EL (cell line): ENCODE results near the gene PPP2R3B.
"Not testable (repeated sequence)": the region's sequence is repeated elsewhere in the genome, so short reads cannot be mapped to it uniquely, and the experiment has no call there.

ENCODE experiments used
- DNase-seq: peaks from one replicate; pipeline ENCODE4 v3.0.0-alpha.2; 2016

The PPP2R3B gene

GRCh38 chrX:352582-353314, 34.0 kb downstream of the PPP2R3B start:
- no peak for DNase-seq

- DNase-seq, result no peak
Observed at GRCh38 chrX:352181-352580, 34.5 kb downstream of the PPP2R3B start.

DNA sequence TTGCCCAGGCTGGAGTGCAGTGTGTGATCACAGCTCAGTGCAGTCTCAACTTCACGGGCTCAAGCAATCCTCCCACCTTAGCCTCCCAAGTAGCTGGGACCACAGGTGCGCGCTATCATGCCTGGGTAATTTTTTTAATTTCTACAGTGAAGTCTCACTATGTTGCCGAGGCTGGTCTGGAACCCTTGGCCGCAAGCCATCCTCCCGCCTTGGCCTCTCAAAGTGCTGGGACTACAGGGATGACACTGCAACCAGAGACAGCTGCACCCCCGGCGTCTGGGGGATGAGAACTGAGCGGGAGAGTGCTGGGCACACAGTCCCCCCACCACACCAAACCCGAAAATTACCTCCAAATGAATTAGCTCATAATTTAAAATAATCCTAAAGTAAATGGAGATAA, 35.0 kb downstream of the PPP2R3B start:
- no peak for DNase-seq

- not testable (repeated sequence) for DNase-seq
Observed at GRCh38 chrX:351324-351641, 35.4 kb downstream of the PPP2R3B start.

- no peak for DNase-seq
Observed at GRCh38 chrX:350534-351323, 36.0 kb downstream of the PPP2R3B start.

DNA sequence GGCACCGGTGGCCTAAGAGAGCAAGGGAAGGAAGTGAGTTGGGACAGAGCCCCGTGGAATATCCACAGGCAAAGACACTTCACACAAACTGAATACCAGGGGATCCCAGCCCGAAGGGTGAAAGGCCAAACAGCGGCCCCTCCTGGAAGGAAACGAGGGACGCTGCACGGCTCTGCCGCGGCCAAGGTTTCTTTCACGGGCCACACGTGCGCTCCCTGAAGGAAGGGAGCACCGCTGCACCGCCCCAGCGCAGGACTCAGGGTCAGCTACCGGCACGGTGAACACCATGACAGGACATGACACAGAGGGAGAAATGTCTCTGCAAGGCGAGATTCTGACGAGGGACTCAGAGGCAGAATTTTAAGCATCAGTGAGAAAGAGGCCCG, 36.6 kb downstream of the PPP2R3B start:
- no peak for DNase-seq

DNA sequence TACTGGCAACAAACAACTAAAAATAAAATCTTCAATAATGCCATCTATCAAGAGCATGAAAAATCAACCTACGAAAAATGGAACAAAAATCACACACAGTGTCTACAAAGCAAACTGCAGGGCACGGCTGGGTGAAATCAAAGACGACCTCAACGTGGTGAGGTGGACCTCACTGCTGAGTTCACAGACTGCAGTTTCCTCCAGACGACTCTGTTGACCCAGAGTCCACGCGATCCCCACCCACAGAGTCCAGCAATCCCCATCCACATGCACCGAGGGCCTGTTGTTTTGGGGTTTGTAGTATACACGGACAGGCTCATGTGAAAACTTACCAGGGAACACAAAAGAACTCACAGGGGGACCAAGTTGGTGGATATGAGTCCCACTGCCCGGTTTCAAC, 37.0 kb downstream of the PPP2R3B start:
- DNase-seq, result no peak

DNA sequence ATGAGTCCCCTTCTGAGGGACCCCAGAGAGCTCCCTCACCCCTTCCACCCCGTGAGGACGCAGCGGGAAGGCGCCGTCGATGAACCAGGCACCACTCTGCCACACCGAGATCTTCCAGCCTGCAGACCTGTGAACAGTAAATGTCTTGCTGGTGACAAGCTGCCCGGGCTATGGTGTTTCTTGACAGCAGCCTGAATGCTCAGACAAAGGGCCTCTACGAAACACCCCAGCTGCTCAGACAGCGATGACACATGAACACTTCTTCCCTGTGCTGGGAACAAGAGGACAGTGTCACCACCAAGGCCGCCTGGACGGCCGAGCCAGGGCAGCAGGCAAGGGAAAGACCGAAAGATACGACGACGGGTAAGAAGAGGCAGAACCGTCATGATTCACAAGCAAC, 37.5 kb downstream of the PPP2R3B start:
- DNase-seq, result no peak

DNA sequence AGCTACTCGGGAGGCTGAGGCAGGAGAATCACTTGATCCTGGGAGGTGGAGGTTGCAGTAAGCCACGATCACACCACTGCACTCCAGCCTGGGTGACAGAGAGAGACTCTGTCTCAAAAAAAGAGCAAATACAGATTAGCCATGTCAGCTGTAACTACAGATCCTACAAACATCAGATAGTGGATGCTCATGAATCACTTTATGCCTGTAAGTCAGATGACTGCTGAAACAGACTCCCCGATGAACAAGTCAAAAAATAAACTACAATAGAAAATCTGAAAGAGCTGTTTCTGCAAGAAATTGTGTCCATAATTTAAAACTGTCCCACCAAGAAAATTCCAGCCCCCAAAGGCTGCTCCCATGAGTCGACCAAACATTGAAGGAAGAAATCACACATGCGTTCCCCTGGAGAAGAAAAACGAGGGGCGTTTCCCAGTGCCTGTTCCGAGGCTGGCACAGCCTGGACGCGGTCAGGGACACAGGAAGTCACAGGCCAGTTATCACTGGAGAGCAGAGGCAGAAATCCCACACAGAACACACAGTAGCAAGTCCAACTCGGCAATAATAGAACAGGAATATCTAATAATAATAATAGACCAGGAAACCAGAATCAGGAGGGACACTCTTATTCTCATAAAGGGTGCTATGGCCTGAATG, 38.1 kb downstream of the PPP2R3B start:
- no peak for DNase-seq

DNA sequence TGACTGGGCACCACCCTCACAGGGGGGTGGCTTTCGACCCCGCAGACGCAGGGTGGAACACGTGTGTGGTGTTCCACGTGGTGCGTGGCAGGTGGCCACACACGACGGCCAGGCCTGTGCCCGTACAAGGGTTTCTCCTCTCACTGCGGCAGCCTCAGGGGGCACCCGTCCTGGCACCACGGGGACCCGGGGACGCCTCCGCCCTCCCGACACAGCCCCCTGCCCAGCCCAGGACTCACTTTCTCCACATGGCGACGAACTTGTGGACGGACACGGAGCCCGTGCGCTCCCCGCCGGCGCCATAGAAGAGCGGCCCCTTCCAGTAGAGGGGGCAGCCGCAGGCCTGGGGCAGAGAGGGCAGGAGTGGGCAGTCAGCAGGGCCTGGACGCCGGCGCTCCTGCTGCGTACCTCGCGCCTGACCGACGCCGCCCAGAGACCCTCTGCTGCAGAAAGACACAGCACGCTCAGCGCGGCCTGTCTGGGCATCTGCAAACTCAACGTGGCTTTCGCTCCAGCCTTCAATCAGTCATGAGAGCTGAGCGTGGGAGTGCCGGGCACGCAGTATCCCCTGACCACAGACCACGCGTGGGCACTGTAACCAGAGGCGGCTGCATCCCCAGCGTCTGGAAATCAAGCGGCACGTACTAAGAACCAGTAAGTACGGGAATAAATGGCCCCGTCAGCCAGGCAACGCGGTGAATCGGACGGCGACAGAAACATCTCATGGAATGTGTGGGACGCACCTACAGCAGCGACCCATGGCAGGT, 39.2 kb downstream of the PPP2R3B start:
- DNase-seq, result no peak

DNA sequence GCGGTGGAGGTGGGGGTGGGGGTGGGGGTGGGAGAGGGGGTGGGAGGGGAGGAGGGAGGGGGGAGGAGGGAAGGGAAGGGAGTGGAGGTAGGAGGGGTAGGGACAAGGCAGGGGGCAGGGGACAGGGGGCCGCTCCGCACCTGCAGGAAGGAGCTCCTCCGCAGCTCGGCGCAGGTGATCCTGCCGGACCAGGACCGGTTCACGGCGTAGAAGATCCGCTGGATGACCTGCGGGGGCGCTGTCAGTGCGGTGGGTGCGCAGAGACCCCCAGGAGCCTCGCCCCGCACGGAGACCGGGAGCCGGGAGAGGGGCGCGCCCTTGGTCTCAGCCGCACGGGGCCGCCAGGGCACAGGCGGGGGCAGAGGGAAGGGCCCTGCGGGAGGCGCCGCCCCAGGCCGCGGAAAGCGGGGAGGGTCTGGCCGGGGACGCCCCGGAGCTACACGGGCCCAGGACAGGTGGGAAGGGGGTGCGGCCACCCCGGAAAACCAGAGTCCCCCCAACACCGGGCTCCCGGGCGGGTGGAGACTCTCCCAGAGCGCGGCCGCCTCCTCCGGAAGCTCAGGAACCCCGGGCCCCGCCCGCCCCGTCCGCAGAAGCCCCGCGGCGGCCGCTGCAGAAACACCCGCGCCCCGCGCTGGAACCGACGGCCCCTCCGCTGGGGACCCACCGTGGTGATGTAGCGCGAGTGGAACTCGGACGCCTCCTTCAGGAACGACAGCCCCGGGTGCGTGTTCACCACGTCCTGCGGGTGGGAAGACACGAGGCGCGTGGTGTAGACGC, 40.5 kb downstream of the PPP2R3B start:
- no peak for DNase-seq

DNA sequence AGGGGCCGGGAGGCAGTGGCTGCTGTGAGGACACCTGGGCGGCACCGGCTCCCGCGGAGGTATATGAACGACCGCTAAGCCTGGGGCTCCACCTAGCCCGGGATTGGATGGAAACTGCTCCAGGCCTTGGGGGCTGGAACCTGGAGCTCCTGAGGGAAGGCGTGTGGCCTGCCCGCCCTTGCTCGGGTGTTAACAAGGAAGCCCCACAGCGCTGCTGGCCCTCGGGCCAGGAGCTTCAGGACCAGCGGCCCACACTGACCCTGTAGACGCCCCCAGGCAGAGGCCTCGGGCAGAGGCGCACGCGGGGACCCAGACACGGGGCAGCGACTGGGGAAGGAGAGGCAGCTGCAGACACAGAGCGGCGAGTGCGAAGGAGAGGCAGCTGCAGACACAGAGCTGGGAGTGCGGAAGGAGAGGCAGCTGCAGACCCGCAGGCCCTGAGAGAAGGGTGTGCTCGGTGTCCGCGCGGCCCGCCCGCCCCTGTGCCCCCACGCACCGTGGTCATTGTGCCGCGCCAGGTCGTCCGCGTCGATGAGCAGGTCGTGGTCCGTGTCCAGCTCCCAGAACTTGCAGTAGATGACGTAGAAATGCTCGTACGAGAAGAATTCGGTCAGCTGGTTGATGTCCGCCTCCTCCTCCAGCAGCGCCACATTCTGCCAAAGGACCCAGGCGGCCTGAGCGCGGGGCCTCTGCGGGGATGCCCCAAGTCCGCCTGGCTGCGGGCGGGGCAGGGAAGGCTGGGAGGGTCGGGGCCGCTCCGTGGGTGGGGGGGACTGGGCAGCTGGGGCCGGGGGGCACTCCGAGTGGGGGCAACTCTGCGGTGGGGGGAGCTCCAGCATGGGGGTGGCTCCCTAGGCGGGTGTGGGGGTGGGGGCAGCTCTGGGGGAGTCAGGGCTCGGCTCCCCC, 41.4 kb downstream of the PPP2R3B start:
- no peak for DNase-seq

GRCh38 chrX:344371-344901, 42.3 kb downstream of the PPP2R3B start:
- no peak for DNase-seq

DNA sequence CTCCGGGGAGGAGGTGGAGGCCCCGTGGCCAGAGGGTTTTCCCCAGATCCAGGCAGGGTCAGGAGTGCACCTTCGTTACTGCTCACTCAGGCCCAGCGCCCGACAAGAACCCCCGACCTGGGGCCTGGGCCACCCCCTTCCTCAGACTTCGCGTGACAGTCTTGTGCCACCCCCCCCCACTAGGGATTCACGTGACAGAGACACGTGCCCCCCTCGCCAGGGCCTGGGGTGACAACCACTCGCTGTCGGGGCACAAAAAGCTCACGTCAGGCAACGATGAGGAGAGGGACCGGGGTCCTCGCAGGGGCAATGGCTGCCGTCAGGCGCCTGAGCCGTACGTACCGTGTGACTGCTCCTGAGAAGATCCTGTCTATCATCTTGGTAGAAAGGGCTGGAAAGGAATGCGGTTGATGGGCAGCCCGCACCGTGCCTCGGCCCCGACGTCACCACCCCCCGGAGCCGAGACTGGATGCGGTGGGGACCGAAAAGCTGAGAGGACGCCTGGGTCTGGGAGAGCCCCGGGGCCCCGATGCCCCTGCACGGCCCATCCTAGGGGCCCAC, 45.1 kb downstream of the PPP2R3B start:
- no peak for DNase-seq

DNA sequence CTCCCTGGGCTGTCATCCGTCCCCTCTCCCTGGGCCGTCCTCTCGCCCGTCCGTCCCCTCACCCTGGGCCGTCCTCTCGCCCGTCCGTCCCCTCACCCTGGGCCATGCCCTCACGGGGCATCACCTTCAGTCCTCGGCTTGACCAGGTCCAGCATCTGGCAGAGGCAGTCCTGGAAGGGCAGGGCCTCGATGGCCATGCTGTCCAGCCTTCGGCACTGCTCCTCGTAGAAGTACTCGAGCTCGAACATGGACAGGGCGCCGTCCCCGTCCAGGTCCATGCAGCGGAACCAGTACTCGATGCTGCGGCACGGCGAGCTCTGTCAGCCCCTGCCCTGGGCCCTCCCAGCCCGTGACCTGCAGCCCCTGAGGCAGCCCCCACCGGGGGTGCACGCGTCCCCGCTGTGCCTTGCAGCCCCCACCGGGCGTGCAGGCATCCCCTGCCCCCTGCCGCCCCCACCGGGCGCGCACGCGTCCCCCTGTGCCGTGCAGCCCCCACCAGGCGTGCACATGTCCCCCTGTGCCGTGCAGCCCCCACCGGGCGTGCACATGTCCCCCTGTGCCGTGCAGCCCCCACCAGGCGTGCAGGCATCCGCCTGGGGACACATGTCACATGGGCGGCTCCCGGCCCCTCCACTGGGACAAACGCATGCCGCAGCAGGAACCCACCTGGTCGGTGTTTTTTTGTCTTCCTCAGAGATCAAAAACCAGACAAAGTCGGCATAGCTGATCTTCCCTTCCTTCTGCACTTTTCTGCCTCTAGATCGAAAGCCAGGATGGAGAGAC, 45.9 kb downstream of the PPP2R3B start:
- DNase-seq, result no peak

- no peak for DNase-seq
Observed at GRCh38 chrX:340121-340520, 46.6 kb downstream of the PPP2R3B start.

- DNase-seq, result no peak
Observed at GRCh38 chrX:338836-339400, 47.8 kb downstream of the PPP2R3B start.

DNA sequence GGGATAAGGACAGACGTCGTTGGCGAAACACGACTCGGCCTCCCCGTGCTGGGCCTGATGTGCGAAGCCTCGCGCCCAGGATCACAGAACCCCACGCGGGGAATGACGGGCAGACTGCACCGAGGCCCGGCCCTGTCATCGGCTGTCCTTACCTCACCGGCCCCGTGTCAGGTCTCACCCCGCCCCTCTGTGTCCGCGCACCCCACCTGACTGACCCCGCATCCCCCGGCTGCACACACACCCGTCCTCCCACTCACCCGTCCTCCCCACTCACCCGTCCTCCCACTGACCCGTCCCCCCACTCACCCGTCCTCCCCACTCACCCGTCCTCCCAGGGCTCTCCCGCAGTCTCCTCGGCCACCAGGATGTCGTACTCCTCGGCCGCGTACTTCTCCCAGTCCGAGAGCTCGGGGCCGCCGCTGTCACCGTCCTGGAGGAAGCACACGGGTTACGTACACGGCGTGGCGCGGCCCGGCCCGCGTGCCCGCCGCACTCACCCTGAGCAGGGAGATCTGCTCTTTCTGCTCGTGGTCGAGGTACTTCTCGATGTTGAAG, 48.3 kb downstream of the PPP2R3B start:
- DNase-seq, result no peak

GRCh38 chrX:337331-337831, 49.3 kb downstream of the PPP2R3B start:
- no peak for DNase-seq
